ENCODE results near the gene OST4. TPM values are rescaled to one million over a fixed set of nuclear protein-coding genes. Genes with fewer than 3 reads are reported as not detected.
A peak's percentile ranks its signal among the peaks of the same experiment; 100 is the strongest.

The OST4 gene
- total RNA-seq, 1 donor from 2014 or later: 395 TPM

DNA sequence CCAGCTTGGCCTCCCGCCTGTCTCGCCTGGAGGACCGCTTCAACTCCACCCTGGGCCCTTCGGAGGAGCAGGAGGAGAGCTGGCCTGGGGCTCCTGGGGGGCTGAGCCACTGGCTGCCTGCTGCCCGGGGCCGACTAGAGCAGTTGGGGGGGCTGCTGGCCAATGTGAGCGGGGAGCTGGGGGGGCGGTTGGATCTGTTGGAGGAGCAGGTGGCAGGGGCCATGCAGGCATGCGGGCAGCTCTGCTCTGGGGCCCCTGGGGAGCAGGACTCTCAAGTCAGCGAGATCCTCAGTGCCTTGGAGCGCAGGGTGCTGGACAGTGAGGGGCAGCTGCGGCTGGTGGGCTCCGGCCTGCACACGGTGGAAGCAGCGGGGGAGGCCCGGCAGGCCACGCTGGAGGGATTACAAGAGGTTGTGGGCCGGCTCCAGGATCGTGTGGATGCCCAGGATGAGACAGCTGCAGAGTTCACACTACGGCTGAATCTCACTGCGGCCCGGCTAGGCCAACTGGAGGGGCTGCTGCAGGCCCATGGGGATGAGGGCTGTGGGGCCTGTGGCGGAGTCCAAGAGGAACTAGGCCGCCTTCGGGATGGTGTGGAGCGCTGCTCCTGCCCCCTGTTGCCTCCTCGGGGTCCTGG lies 11.4 kb upstream of the OST4 start:
- H3K9me3 Mint-ChIP-seq (ENCODE audit: unreplicated experiment): no peaks in the 10 kb centered on the region
- TF ChIP-seq, protein P1, sequence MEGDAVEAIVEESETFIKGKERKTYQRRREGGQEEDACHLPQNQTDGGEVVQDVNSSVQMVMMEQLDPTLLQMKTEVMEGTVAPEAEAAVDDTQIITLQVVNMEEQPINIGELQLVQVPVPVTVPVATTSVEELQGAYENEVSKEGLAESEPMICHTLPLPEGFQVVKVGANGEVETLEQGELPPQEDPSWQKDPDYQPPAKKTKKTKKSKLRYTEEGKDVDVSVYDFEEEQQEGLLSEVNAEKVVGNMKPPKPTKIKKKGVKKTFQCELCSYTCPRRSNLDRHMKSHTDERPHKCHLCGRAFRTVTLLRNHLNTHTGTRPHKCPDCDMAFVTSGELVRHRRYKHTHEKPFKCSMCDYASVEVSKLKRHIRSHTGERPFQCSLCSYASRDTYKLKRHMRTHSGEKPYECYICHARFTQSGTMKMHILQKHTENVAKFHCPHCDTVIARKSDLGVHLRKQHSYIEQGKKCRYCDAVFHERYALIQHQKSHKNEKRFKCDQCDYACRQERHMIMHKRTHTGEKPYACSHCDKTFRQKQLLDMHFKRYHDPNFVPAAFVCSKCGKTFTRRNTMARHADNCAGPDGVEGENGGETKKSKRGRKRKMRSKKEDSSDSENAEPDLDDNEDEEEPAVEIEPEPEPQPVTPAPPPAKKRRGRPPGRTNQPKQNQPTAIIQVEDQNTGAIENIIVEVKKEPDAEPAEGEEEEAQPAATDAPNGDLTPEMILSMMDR (IDR thresholded peaks at IDR 0.05; ENCODE audit: insufficient read depth, low read depth, low read length): no peak
- no peak for TF ChIP-seq EZH2 (IDR thresholded peaks at IDR 0.05; ENCODE audit: insufficient read depth, low read length)

DNA sequence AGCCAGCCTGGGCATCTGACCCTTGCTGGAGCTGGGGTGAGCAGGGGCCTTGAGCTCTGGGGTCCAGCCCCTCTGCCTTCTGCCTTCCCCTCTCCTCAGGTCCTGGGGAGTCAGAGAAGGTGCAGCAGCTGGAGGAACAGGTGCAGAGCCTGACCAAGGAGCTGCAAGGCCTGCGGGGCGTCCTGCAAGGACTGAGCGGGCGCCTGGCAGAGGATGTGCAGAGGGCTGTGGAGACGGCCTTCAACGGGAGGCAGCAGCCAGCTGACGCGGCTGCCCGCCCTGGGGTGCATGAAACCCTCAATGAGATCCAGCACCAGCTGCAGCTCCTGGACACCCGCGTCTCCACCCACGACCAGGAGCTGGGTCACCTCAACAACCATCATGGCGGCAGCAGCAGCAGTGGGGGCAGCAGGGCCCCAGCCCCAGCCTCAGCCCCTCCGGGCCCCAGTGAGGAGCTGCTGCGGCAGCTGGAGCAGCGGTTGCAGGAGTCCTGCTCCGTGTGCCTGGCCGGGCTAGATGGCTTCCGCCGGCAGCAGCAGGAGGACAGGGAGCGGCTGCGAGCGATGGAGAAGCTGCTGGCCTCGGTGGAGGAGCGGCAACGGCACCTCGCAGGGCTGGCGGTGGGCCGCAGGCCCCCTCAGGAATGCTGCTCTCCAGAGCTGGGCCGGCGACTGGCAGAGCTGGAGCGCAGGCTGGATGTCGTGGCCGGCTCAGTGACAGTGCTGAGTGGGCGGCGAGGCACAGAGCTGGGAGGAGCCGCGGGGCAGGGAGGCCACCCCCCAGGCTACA lies 10.7 kb upstream of the OST4 start:
- Histone ChIP-seq H3K4me3 (ENCODE audit: insufficient read depth, low read depth, low read length) (no peak overlapping the region), H3K27me3 (ENCODE audit: insufficient read depth, low read length) (no peaks in the 10 kb centered on the region), H4K20me1 (ENCODE audit: insufficient read depth, low read length) (peaks cover 11% of the 10 kb centered on the region), H3K4me1 (ENCODE audit: insufficient read depth, low read length) (peaks cover 56% of the 10 kb centered on the region), H3K79me2 (ENCODE audit: insufficient read depth, low read length) (peaks cover 22% of the 10 kb centered on the region), H3K9me3 (ENCODE audit: insufficient read depth, low read depth, low read length) (no peaks in the 10 kb centered on the region), H3K27ac (ENCODE audit: low read depth, low read length) (no peak overlapping the region), H3K36me3 (ENCODE audit: insufficient read depth, low read length) (peaks cover 2% of the 10 kb centered on the region), H3K4me2 (ENCODE audit: low read length) (no peak overlapping the region), H2AFZ (ENCODE audit: low read depth, low read length) (no peak overlapping the region), H3K9ac (ENCODE audit: low read length) (no peak overlapping the region)
- TF ChIP-seq, protein P1 (IDR thresholded peaks at IDR 0.05; ENCODE audit: insufficient read depth, low read depth, low read length): no peak
- TF ChIP-seq EZH2 (IDR thresholded peaks at IDR 0.05; ENCODE audit: insufficient read depth, low read length): no peak
- no peak overlapping the region for H3K4me3 Mint-ChIP-seq (ENCODE audit: unreplicated experiment)
- no peak for FAIRE-seq
- no peak for DNase-seq (ENCODE audit: low read depth)
- no peak overlapping the region for H3K27ac Mint-ChIP-seq (ENCODE audit: unreplicated experiment)
- peaks cover 5% of the 10 kb centered on the region for H3K27me3 Mint-ChIP-seq (ENCODE audit: low read depth, unreplicated experiment)
- H3K4me1 Mint-ChIP-seq (ENCODE audit: low read depth, unreplicated experiment): peaks cover 12% of the 10 kb centered on the region
- H3K36me3 Mint-ChIP-seq (ENCODE audit: low read depth, unreplicated experiment): peaks cover 1% of the 10 kb centered on the region
- no peaks in the 10 kb centered on the region for H3K9me3 Mint-ChIP-seq (ENCODE audit: unreplicated experiment)

More for the DNA sequence above, 11.4 kb upstream of the OST4 start:
- Histone ChIP-seq H3K27me3 (ENCODE audit: insufficient read depth, low read length) (no peaks in the 10 kb centered on the region), H3K27ac (ENCODE audit: low read depth, low read length) (no peak overlapping the region), H4K20me1 (ENCODE audit: insufficient read depth, low read length) (peaks cover 11% of the 10 kb centered on the region), H3K4me2 (ENCODE audit: low read length) (no peak overlapping the region), H3K36me3 (ENCODE audit: insufficient read depth, low read length) (peaks cover 2% of the 10 kb centered on the region), H3K9ac (ENCODE audit: low read length) (no peak overlapping the region), H3K79me2 (ENCODE audit: insufficient read depth, low read length) (peaks cover 22% of the 10 kb centered on the region), H3K9me3 (ENCODE audit: insufficient read depth, low read depth, low read length) (no peaks in the 10 kb centered on the region), H3K4me1 (ENCODE audit: insufficient read depth, low read length) (peaks cover 55% of the 10 kb centered on the region), H2AFZ (ENCODE audit: low read depth, low read length) (no peak overlapping the region), H3K4me3 (ENCODE audit: insufficient read depth, low read depth, low read length) (no peak overlapping the region)
- Mint-ChIP-seq H3K27ac (ENCODE audit: unreplicated experiment) (no peak overlapping the region), H3K4me3 (ENCODE audit: unreplicated experiment) (no peak overlapping the region), H3K27me3 (ENCODE audit: low read depth, unreplicated experiment) (peaks cover 6% of the 10 kb centered on the region), H3K4me1 (ENCODE audit: low read depth, unreplicated experiment) (peaks cover 12% of the 10 kb centered on the region), H3K36me3 (ENCODE audit: low read depth, unreplicated experiment) (peaks cover under 1% of the 10 kb centered on the region)
- DNase-seq (ENCODE audit: low read depth) (no peak), FAIRE-seq (no peak)

DNA sequence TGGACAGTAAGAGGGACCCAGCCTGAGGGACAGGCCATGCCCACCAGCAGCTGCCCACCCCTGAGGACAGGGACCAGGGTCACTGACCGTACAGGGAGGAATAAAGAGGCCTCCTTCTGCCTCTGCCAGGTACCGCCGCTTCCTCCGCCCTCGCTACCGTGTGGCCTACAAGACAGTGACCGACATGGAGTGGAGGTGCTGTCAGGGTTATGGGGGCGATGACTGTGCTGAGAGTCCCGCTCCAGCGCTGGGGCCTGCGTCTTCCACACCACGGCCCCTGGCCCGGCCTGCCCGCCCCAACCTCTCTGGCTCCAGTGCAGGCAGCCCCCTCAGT lies 9.1 kb upstream of the OST4 start:
- Histone ChIP-seq H3K4me1 (ENCODE audit: insufficient read depth, low read length) (peaks cover 43% of the 10 kb centered on the region), H3K4me3 (ENCODE audit: insufficient read depth, low read depth, low read length) (no peak overlapping the region), H3K27ac (ENCODE audit: low read depth, low read length) (no peak overlapping the region), H3K4me2 (ENCODE audit: low read length) (peak overlapping the region; percentile 92), H4K20me1 (ENCODE audit: insufficient read depth, low read length) (peaks cover 11% of the 10 kb centered on the region), H3K9me3 (ENCODE audit: insufficient read depth, low read depth, low read length) (no peaks in the 10 kb centered on the region), H3K9ac (ENCODE audit: low read length) (peak overlapping the region; percentile 88), H2AFZ (ENCODE audit: low read depth, low read length) (no peak overlapping the region), H3K27me3 (ENCODE audit: insufficient read depth, low read length) (no peaks in the 10 kb centered on the region), H3K79me2 (ENCODE audit: insufficient read depth, low read length) (peaks cover 22% of the 10 kb centered on the region), H3K36me3 (ENCODE audit: insufficient read depth, low read length) (peaks cover 2% of the 10 kb centered on the region)
- peak overlapping the region; percentile 71 for H3K27ac Mint-ChIP-seq (ENCODE audit: unreplicated experiment)
- peaks cover 4% of the 10 kb centered on the region for H3K27me3 Mint-ChIP-seq (ENCODE audit: low read depth, unreplicated experiment)
- no peaks in the 10 kb centered on the region for H3K9me3 Mint-ChIP-seq (ENCODE audit: unreplicated experiment)
- TF ChIP-seq, protein P1 (IDR thresholded peaks at IDR 0.05; ENCODE audit: insufficient read depth, low read depth, low read length): no peak
- no peak for TF ChIP-seq EZH2 (IDR thresholded peaks at IDR 0.05; ENCODE audit: insufficient read depth, low read length)
- no peak overlapping the region for H3K4me3 Mint-ChIP-seq (ENCODE audit: unreplicated experiment)
- peaks cover 12% of the 10 kb centered on the region for H3K4me1 Mint-ChIP-seq (ENCODE audit: low read depth, unreplicated experiment)
- no peak for FAIRE-seq
- DNase-seq (ENCODE audit: low read depth): no peak
- peaks cover 1% of the 10 kb centered on the region for H3K36me3 Mint-ChIP-seq (ENCODE audit: low read depth, unreplicated experiment)

All from astrocyte (in vitro differentiated cells and primary cell).